ENCODE results near the gene GALNT10. TPM values are rescaled to one million over a fixed set of nuclear protein-coding genes. Genes with fewer than 3 reads are reported as not detected.

GALNT10 gene
- total RNA-seq, 1 experiment from 2014 or later, result 23.4 TPM

DNA sequence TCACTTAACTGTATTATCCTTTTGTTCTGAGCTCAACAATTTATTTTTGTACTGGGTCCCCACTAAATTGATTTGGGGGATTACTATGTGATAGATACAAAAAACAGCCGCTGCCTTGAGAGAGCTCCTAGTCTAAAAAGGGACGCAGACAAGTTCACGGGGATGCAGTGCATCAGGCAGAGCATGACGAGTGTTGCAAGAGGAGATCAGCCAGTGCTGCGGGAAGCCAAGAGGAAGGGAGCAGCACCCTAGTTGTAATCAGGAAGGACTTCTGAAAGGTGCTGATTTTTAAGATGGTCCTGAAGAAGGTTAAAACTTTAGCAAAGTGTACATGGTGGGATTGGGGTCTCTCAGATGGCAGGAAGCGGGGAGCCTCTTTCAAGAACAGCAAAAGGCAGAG, 15.8 kb downstream of the GALNT10 start:
- Histone ChIP-seq H3K36me3 (ENCODE audit: control insufficient read depth, insufficient read depth, low read length) (no peaks in the 10 kb centered on the region), H3K9me3 (no peaks in the 10 kb centered on the region), H3K4me1 (no peaks in the 10 kb centered on the region), H3K4me3 (ENCODE audit: low read depth, low read length) (no peak overlapping the region), H3K27me3 (replicated peaks; ENCODE audit: control insufficient read depth, insufficient read depth, low read length) (no peaks in the 10 kb centered on the region)
- no peaks in the 10 kb centered on the region for H3K4me1 Mint-ChIP-seq (ENCODE audit: low read depth, unreplicated experiment)
- TF ChIP-seq, protein P1, sequence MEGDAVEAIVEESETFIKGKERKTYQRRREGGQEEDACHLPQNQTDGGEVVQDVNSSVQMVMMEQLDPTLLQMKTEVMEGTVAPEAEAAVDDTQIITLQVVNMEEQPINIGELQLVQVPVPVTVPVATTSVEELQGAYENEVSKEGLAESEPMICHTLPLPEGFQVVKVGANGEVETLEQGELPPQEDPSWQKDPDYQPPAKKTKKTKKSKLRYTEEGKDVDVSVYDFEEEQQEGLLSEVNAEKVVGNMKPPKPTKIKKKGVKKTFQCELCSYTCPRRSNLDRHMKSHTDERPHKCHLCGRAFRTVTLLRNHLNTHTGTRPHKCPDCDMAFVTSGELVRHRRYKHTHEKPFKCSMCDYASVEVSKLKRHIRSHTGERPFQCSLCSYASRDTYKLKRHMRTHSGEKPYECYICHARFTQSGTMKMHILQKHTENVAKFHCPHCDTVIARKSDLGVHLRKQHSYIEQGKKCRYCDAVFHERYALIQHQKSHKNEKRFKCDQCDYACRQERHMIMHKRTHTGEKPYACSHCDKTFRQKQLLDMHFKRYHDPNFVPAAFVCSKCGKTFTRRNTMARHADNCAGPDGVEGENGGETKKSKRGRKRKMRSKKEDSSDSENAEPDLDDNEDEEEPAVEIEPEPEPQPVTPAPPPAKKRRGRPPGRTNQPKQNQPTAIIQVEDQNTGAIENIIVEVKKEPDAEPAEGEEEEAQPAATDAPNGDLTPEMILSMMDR (IDR thresholded peaks at IDR 0.05; ENCODE audit: insufficient read depth in 1 of 2, low read depth in 1 of 2, low read length in 1 of 2, severe bottlenecking in 1 of 2, unreplicated experiment in 1 of 2), result no peak
- BruUV-seq (replicated peaks), result no TSS peak
- H3K9me3 Mint-ChIP-seq (ENCODE audit: unreplicated experiment), result no peaks in the 10 kb centered on the region
- CTCF ChIA-PET, result interaction anchor here (1.4 kb wide), 1 partner anchor 9 kb away, joined by 6 read pairs; no protein-coding TSS in a partner anchor
- H3K4me3 Mint-ChIP-seq (ENCODE audit: unreplicated experiment), result no peak overlapping the region
- no peaks in the 10 kb centered on the region for H3K27me3 Mint-ChIP-seq (ENCODE audit: insufficient read depth, unreplicated experiment)
- intact Hi-C loops (cut with micrococcal nuclease; ENCODE audit: unreplicated experiment), result no loop called here
- H3K36me3 Mint-ChIP-seq (ENCODE audit: insufficient read depth, unreplicated experiment), result peaks cover 5% of the 10 kb centered on the region
- POLR2A ChIA-PET, result no interaction called here
- no peak for DNase-seq
- H3K27ac Mint-ChIP-seq (ENCODE audit: unreplicated experiment), result no peak overlapping the region

DNA sequence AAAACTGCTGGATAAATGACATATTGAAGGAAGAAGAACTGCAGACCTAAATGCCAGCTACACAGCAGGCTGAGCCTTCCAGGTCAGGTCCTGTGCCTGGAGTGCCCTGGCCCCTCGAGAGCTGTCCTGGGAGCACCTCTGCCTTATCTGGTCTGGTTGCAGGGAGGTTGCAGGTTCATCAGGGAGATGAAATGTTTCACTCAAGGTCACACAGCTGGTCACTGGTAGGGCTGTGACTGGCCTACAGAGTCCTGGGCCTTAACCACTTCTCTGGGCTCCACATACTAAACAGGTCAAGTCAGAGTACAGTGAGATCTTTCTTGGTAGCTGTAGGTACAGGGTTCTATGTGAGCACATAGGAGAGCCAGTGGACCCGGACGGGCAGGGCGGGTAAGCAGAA, 16.7 kb downstream of the GALNT10 start:
- Mint-ChIP-seq H3K36me3 (ENCODE audit: insufficient read depth, unreplicated experiment) (peaks cover 5% of the 10 kb centered on the region), H3K27me3 (ENCODE audit: insufficient read depth, unreplicated experiment) (no peaks in the 10 kb centered on the region), H3K9me3 (ENCODE audit: unreplicated experiment) (no peaks in the 10 kb centered on the region), H3K4me1 (ENCODE audit: low read depth, unreplicated experiment) (no peaks in the 10 kb centered on the region), H3K27ac (ENCODE audit: unreplicated experiment) (no peak overlapping the region), H3K4me3 (ENCODE audit: unreplicated experiment) (no peak overlapping the region)
- CTCF ChIA-PET, result interaction anchor here (1.0 to 1.4 kb wide), 2 partner anchors 10 to 17 kb away, joined by 4 to 6 read pairs; no protein-coding TSS in a partner anchor
- TF ChIP-seq, protein P1 (IDR thresholded peaks at IDR 0.05; ENCODE audit: insufficient read depth in 1 of 2, low read depth in 1 of 2, low read length in 1 of 2, severe bottlenecking in 1 of 2, unreplicated experiment in 1 of 2), result no peak
- Histone ChIP-seq H3K4me3 (ENCODE audit: low read depth, low read length) (no peak overlapping the region), H3K9me3 (no peaks in the 10 kb centered on the region), H3K27me3 (replicated peaks; ENCODE audit: control insufficient read depth, insufficient read depth, low read length) (no peaks in the 10 kb centered on the region), H3K36me3 (ENCODE audit: control insufficient read depth, insufficient read depth, low read length) (no peaks in the 10 kb centered on the region), H3K4me1 (no peaks in the 10 kb centered on the region)
- POLR2A ChIA-PET, result no interaction called here
- intact Hi-C loops (cut with micrococcal nuclease; ENCODE audit: unreplicated experiment), result no loop called here
- no peak for DNase-seq
- BruUV-seq (replicated peaks), result no TSS peak

DNA sequence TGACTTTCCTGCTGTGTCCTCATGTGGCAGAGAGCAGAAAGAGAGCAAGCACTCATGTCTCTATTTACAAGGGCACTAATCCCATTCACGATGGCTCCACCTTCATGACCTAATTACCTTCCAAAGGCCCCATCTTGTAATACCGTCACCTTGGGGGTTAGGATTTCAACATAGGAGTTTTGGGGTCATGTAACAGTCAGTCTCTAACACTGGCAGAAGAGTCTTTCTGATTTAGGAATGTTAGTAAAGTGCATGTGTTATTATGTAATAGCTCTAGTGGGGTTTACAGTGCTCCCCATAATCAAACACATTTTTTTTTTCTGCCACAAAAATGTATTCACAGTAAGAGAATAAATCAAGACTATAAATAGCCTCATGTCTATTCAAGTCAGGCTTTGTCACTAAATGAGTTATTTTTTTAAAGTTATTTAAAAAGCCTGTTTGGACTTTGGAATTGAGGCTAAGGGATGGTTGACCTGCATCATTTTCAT, 19.1 kb downstream of the GALNT10 start:
- H3K4me1 ChIP-seq, result no peaks in the 10 kb centered on the region
- Mint-ChIP-seq H3K4me1 (ENCODE audit: low read depth, unreplicated experiment) (no peaks in the 10 kb centered on the region), H3K4me3 (ENCODE audit: unreplicated experiment) (no peak overlapping the region), H3K27ac (ENCODE audit: unreplicated experiment) (no peak overlapping the region), H3K36me3 (ENCODE audit: insufficient read depth, unreplicated experiment) (peaks cover 5% of the 10 kb centered on the region), H3K9me3 (ENCODE audit: unreplicated experiment) (no peaks in the 10 kb centered on the region), H3K27me3 (ENCODE audit: insufficient read depth, unreplicated experiment) (no peaks in the 10 kb centered on the region)
- DNase-seq, result no peak
- POLR2A ChIA-PET, result no interaction called here
- intact Hi-C loops (cut with micrococcal nuclease; ENCODE audit: unreplicated experiment), result no loop called here
- TF ChIP-seq, protein P1 (IDR thresholded peaks at IDR 0.05; ENCODE audit: insufficient read depth in 1 of 2, low read depth in 1 of 2, low read length in 1 of 2, severe bottlenecking in 1 of 2, unreplicated experiment in 1 of 2), result no peak
- CTCF ChIA-PET, result interaction anchor here (1.0 kb wide), 1 partner anchor 195 kb away, joined by 3 read pairs; no protein-coding TSS in a partner anchor
- no TSS peak for BruUV-seq (replicated peaks)
- no peak overlapping the region for H3K4me3 ChIP-seq (ENCODE audit: low read depth, low read length)
- H3K9me3 ChIP-seq, result no peaks in the 10 kb centered on the region
- H3K27me3 ChIP-seq (replicated peaks; ENCODE audit: control insufficient read depth, insufficient read depth, low read length), result no peaks in the 10 kb centered on the region
- H3K36me3 ChIP-seq (ENCODE audit: control insufficient read depth, insufficient read depth, low read length), result no peaks in the 10 kb centered on the region
